ENCODE measurements around the gene PHLPP1. TPM values are rescaled to one million over a fixed set of nuclear protein-coding genes. Genes with fewer than 3 reads are reported as not detected.
A peak's percentile ranks its signal among the peaks of the same experiment; 100 is the strongest.
"Not testable (repeated sequence)": the region's sequence is repeated elsewhere in the genome, so short reads cannot be mapped to it uniquely, and the experiment has no call there.

Gene PHLPP1
- total and polyA plus RNA-seq, 2 donors: 3.2 to 4.5 TPM

DNA sequence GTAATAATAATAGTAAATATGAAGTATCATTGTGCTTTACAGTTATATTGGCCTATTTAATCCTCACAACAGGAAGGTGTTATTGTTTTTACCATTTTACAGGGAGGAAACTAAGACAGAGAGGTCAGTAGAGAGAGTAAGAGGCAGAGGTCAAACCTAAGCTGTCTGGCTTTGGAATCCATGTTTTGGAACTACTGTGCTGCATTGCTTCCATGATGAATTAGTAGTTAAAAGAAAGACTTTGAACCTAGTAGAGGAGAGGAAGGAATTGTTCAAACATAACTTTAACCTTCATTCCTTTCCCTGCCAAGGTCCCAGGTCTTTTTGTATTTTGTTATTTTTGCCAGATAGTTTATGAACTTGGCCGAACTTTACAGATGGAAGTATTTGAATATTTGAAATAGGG, 80.9 kb downstream of the PHLPP1 start:
- peaks cover 0 to under 1% of the 10 kb centered on the region in 2 donors for H3K4me1 ChIP-seq (ENCODE audit: control insufficient read depth in 2 of 2, insufficient read depth in 2 of 2, low read length in 2 of 2)
- no peaks in the 10 kb centered on the region for H3K36me3 ChIP-seq (ENCODE audit: control insufficient read depth in 2 of 2, insufficient read depth in 2 of 2, low read length in 1 of 2)
- DNase-seq (ENCODE audit: low read depth in 6 of 9, low spot score in 9 of 9): no peak
- no peaks in the 10 kb centered on the region for H3K27me3 ChIP-seq (ENCODE audit: control insufficient read depth in 2 of 2, insufficient read depth in 1 of 2, low read length in 1 of 2)
- H3K9me3 ChIP-seq (ENCODE audit: control insufficient read depth in 2 of 2, insufficient read depth in 1 of 2, low read length in 1 of 2): no peaks in the 10 kb centered on the region
- WGBS: 99% methylated on average over 1 of the region's 1 CpG
- H3K27ac ChIP-seq (ENCODE audit: low read depth in 1 of 2, low read length in 1 of 2): no peak overlapping the region
- H3K4me3 ChIP-seq (ENCODE audit: low read length in 2 of 2): no peak overlapping the region

DNA sequence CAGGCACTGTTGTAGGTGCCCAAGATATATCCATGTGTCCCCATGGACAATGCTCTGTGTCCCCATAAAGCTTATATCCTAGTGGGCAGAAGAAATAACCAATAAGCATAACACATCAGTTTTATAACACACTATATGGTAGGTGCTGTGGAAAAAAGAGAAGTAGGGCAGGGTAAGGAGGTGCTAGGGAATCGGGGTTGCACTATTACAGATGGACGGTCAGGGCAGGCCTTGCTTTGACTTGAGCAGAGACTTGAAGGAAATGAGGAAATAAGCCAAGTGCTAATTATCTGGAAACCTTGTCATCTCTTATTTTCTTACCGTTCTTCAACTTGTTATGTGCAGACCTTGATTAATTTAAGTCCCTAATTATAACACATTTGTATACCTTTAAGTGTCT, 82.0 kb downstream of the PHLPP1 start:
- 93% methylated on average over 3 of the region's 3 CpGs for whole genome bisulfite sequencing
- H3K4me3 ChIP-seq (ENCODE audit: low read length in 2 of 2): no peak overlapping the region
- no peak overlapping the region for H3K27ac ChIP-seq (ENCODE audit: low read depth in 1 of 2, low read length in 1 of 2)
- H3K4me1 ChIP-seq (ENCODE audit: control insufficient read depth in 2 of 2, insufficient read depth in 2 of 2, low read length in 2 of 2): no peaks in the 10 kb centered on the region
- H3K36me3 ChIP-seq (ENCODE audit: control insufficient read depth in 2 of 2, insufficient read depth in 2 of 2, low read length in 1 of 2): no peaks in the 10 kb centered on the region
- H3K9me3 ChIP-seq (ENCODE audit: control insufficient read depth in 2 of 2, insufficient read depth in 1 of 2, low read length in 1 of 2): no peaks in the 10 kb centered on the region
- H3K27me3 ChIP-seq (ENCODE audit: control insufficient read depth in 2 of 2, insufficient read depth in 1 of 2, low read length in 1 of 2): no peaks in the 10 kb centered on the region
- no peak for DNase-seq (ENCODE audit: low read depth in 6 of 9, low spot score in 9 of 9)

DNA sequence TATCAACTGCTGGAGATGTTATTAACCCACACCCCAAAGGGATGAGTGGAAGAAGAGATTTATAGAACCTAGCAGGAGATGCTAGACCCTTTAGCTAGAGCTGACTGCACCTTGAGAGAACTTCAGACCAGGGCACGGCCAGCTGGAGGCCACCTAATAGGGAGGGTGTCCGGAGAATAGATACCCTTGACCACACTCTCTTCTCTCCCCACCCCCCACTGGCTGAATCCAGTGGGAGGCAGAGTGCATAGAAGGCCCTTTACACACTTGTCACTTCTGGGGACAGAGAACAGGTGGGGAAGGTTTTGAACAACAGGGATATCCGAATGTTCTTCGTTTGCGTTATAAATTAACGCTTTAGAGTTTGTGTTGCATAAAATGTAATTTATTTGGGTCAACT, 84.6 kb downstream of the PHLPP1 start:
- WGBS: 92% methylated on average over 6 of the region's 6 CpGs

DNA sequence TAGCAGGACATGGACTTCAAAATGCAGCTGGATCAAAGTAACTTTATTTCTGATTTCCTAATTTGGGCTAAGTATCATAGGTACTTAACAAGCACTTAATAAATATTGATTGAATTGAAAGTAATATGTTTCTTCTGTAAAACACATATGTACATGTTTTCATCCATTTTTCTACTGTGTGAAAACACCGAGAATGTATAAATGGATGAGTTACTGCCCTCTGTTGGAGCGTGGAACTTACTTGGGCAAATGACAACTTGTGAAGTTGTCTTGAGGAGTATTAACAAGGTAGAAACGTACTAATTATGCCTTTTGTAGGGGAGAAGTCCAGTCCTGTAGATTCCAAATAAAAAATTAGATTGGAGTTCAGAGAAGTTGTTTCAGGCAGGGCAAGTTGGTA, 87.2 kb downstream of the PHLPP1 start:
- Histone ChIP-seq H3K9me3 (ENCODE audit: control insufficient read depth in 2 of 2, insufficient read depth in 1 of 2, low read length in 1 of 2) (no peaks in the 10 kb centered on the region), H3K4me3 (ENCODE audit: low read length in 2 of 2) (no peak overlapping the region), H3K27ac (ENCODE audit: low read depth in 1 of 2, low read length in 1 of 2) (no peak overlapping the region), H3K4me1 (ENCODE audit: control insufficient read depth in 2 of 2, insufficient read depth in 2 of 2, low read length in 2 of 2) (no peaks in the 10 kb centered on the region), H3K27me3 (ENCODE audit: control insufficient read depth in 2 of 2, insufficient read depth in 1 of 2, low read length in 1 of 2) (no peaks in the 10 kb centered on the region), H3K36me3 (ENCODE audit: control insufficient read depth in 2 of 2, insufficient read depth in 2 of 2, low read length in 1 of 2) (no peaks in the 10 kb centered on the region)
- peak in 1 of 9 donors; percentile 46 for DNase-seq (ENCODE audit: low read depth in 6 of 9, low spot score in 9 of 9)
- WGBS: 67% methylated on average over 3 of the region's 3 CpGs

More for the DNA sequence above, 84.6 kb downstream of the PHLPP1 start:
- Histone ChIP-seq H3K4me3 (ENCODE audit: low read length in 2 of 2) (no peak overlapping the region), H3K9me3 (ENCODE audit: control insufficient read depth in 2 of 2, insufficient read depth in 1 of 2, low read length in 1 of 2) (no peaks in the 10 kb centered on the region), H3K4me1 (ENCODE audit: control insufficient read depth in 2 of 2, insufficient read depth in 2 of 2, low read length in 2 of 2) (no peaks in the 10 kb centered on the region), H3K27ac (ENCODE audit: low read depth in 1 of 2, low read length in 1 of 2) (no peak overlapping the region), H3K27me3 (ENCODE audit: control insufficient read depth in 2 of 2, insufficient read depth in 1 of 2, low read length in 1 of 2) (no peaks in the 10 kb centered on the region), H3K36me3 (ENCODE audit: control insufficient read depth in 2 of 2, insufficient read depth in 2 of 2, low read length in 1 of 2) (no peaks in the 10 kb centered on the region)
- DNase-seq (ENCODE audit: low read depth in 6 of 9, low spot score in 9 of 9): no peak

DNA sequence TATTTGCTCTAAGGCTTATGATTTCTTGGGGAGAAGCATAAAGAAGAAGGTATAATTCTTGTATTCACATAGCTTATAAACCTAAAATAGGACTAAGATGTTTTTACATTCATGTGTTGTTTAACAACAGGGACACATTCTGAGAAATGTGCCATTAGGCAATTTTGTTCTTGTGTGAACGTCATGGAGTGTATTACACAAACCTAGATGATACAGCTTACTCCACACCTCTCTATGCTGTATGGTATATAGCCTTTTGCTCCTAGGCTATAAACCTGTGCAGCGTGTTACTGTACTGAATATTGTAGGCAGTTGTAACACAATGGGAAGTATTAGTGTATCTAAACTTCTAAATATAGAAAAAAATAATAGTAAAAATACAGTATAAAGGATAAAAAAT, 92.1 kb downstream of the PHLPP1 start:
- no peaks in the 10 kb centered on the region for H3K9me3 ChIP-seq (ENCODE audit: control insufficient read depth in 2 of 2, insufficient read depth in 1 of 2, low read length in 1 of 2)
- no peaks in the 10 kb centered on the region for H3K36me3 ChIP-seq (ENCODE audit: control insufficient read depth in 2 of 2, insufficient read depth in 2 of 2, low read length in 1 of 2)
- 99% methylated on average over 2 of the region's 2 CpGs for WGBS
- no peak overlapping the region for H3K27ac ChIP-seq (ENCODE audit: low read depth in 1 of 2, low read length in 1 of 2)
- DNase-seq (ENCODE audit: low read depth in 6 of 9, low spot score in 9 of 9): no peak
- H3K4me3 ChIP-seq (ENCODE audit: low read length in 2 of 2): no peak overlapping the region
- H3K4me1 ChIP-seq (ENCODE audit: control insufficient read depth in 2 of 2, insufficient read depth in 2 of 2, low read length in 2 of 2): no peaks in the 10 kb centered on the region
- no peaks in the 10 kb centered on the region for H3K27me3 ChIP-seq (ENCODE audit: control insufficient read depth in 2 of 2, insufficient read depth in 1 of 2, low read length in 1 of 2)

DNA sequence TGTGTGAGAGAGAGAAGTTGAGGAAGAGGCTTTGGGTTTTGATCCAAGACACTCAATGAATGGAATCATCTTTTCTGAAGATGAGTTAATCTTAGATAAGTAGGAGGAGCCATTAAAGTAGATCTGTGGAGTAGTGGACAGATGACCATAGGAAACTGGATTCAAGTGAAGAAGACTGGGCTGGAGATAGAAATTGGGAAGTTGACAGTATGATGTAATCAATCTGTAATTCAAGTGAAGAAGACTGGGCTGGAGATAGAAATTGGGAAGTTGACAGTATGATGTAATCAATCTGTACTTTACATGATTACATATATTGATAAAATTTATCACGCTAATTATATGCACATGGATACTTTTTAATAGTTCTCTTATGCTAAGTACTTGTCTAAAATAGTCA, 92.8 kb downstream of the PHLPP1 start:
- no peak overlapping the region for H3K27ac ChIP-seq (ENCODE audit: low read depth in 1 of 2, low read length in 1 of 2)
- WGBS: 97% methylated on average over 1 of the region's 1 CpG

DNA sequence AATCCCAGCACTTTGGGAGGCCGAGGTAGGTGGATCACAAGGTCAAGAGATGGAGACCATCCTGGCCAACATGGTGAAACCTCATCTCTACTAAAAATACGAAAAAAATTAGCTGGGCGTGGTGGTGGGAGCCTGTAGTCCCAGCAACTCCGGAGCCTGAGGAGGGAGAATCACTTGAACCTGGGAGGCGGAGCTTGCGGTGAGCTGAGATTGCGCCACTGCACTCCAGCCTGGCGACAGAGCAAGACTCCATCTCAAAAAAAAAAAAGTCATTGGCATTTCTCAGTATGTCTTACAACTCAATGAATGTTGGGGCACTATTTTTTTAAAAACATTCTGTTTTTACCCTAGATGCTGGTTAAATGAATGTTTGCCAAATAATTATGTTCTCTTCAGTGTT, 94.1 kb downstream of the PHLPP1 start:
- not testable (repeated sequence) for H3K4me3 ChIP-seq (ENCODE audit: low read length in 2 of 2); H3K9me3 ChIP-seq (ENCODE audit: control insufficient read depth in 2 of 2, insufficient read depth in 1 of 2, low read length in 1 of 2); H3K4me1 ChIP-seq (ENCODE audit: control insufficient read depth in 2 of 2, insufficient read depth in 2 of 2, low read length in 2 of 2); H3K36me3 ChIP-seq (ENCODE audit: control insufficient read depth in 2 of 2, insufficient read depth in 2 of 2, low read length in 1 of 2); H3K27ac ChIP-seq (ENCODE audit: low read depth in 1 of 2, low read length in 1 of 2); H3K27me3 ChIP-seq (ENCODE audit: control insufficient read depth in 2 of 2, insufficient read depth in 1 of 2, low read length in 1 of 2); DNase-seq (ENCODE audit: low read depth in 6 of 9, low spot score in 9 of 9)
- WGBS: 96% methylated on average over 8 of the region's 8 CpGs

More for the DNA sequence above, 92.8 kb downstream of the PHLPP1 start:
- Histone ChIP-seq H3K36me3 (ENCODE audit: control insufficient read depth in 2 of 2, insufficient read depth in 2 of 2, low read length in 1 of 2) (no peaks in the 10 kb centered on the region), H3K4me1 (ENCODE audit: control insufficient read depth in 2 of 2, insufficient read depth in 2 of 2, low read length in 2 of 2) (peaks cover 0 to 2% of the 10 kb centered on the region in 2 donors), H3K27me3 (ENCODE audit: control insufficient read depth in 2 of 2, insufficient read depth in 1 of 2, low read length in 1 of 2) (no peaks in the 10 kb centered on the region), H3K4me3 (ENCODE audit: low read length in 2 of 2) (no peak overlapping the region), H3K9me3 (ENCODE audit: control insufficient read depth in 2 of 2, insufficient read depth in 1 of 2, low read length in 1 of 2) (no peaks in the 10 kb centered on the region)
- DNase-seq (ENCODE audit: low read depth in 6 of 9, low spot score in 9 of 9): no peak

DNA sequence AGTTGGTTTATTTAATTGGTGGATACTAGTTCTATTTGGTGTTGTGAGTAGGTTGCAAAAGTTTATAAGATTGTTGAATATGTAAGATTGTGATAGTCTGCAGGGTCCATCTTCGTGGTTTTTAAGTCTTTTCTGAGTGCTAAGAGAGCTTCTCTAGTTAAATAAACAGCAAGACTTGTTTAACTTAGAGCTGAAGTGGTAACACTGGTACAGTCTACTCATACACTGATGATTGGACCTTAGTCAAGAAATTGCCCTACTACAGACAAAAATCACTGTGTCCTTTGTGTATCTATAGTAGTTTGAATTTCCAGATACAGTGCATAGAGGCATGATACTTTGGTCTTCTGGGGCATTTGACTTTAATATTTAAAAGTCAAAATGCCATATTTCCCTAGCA, 94.6 kb downstream of the PHLPP1 start:
- 97% methylated on average over 1 of the region's 1 CpG for WGBS

DNA sequence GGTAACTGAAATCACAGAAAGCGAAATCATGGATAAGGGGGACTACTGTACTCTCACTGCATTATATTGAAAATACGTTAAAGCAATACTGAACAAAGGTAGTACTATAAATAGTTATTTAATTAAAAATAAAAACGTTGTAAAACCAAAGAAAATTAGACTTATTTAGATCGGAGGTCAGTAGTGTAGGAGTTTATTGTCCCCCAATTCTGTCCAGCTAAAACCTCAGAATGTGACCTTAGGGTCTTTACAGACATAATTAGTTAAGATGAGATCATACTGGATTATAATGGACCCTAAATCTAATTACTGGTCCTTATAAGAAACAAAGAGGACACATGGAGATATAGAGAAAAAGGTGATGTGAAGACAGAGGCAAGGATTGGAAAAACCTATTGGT, 95.3 kb downstream of the PHLPP1 start:
- Histone ChIP-seq H3K36me3 (ENCODE audit: control insufficient read depth in 2 of 2, insufficient read depth in 2 of 2, low read length in 1 of 2) (no peaks in the 10 kb centered on the region), H3K27ac (ENCODE audit: low read depth in 1 of 2, low read length in 1 of 2) (no peak overlapping the region), H3K4me3 (ENCODE audit: low read length in 2 of 2) (no peak overlapping the region), H3K4me1 (ENCODE audit: control insufficient read depth in 2 of 2, insufficient read depth in 2 of 2, low read length in 2 of 2) (peaks cover 0 to 11% of the 10 kb centered on the region in 2 donors), H3K27me3 (ENCODE audit: control insufficient read depth in 2 of 2, insufficient read depth in 1 of 2, low read length in 1 of 2) (no peaks in the 10 kb centered on the region), H3K9me3 (ENCODE audit: control insufficient read depth in 2 of 2, insufficient read depth in 1 of 2, low read length in 1 of 2) (no peaks in the 10 kb centered on the region)
- WGBS: 96% methylated on average over 4 of the region's 4 CpGs
- DNase-seq (ENCODE audit: low read depth in 6 of 9, low spot score in 9 of 9): no peak

More for the DNA sequence above, 94.6 kb downstream of the PHLPP1 start:
- Histone ChIP-seq H3K27ac (ENCODE audit: low read depth in 1 of 2, low read length in 1 of 2) (no peak overlapping the region), H3K9me3 (ENCODE audit: control insufficient read depth in 2 of 2, insufficient read depth in 1 of 2, low read length in 1 of 2) (no peaks in the 10 kb centered on the region), H3K36me3 (ENCODE audit: control insufficient read depth in 2 of 2, insufficient read depth in 2 of 2, low read length in 1 of 2) (no peaks in the 10 kb centered on the region), H3K4me3 (ENCODE audit: low read length in 2 of 2) (no peak overlapping the region), H3K27me3 (ENCODE audit: control insufficient read depth in 2 of 2, insufficient read depth in 1 of 2, low read length in 1 of 2) (no peaks in the 10 kb centered on the region), H3K4me1 (ENCODE audit: control insufficient read depth in 2 of 2, insufficient read depth in 2 of 2, low read length in 2 of 2) (peaks cover 0 to 7% of the 10 kb centered on the region in 2 donors)
- DNase-seq (ENCODE audit: low read depth in 6 of 9, low spot score in 9 of 9): no peak

DNA sequence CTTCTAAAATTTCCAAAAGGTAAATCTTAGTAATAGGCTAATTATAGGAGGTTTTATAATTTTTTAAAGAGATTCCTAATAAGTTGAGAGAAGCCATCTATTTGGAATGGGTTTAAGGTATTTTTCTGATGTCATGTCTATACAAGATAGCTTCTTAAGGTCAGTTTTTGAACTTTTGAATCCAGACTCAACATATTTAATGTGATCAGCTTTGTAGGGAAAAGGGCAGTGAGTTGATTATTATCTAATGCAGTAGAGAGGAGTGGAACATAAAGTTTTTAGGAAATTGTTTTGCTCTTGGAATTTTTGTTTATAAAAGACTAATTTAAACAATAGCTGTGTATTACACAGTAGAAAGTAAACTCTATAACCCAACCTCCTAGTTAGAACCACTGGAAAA, 96.3 kb downstream of the PHLPP1 start:
- no peak overlapping the region for H3K27ac ChIP-seq (ENCODE audit: low read depth in 1 of 2, low read length in 1 of 2)

More for the DNA sequence above, 96.3 kb downstream of the PHLPP1 start:
- no peak for DNase-seq (ENCODE audit: low read depth in 6 of 9, low spot score in 9 of 9)
- Histone ChIP-seq H3K27me3 (ENCODE audit: control insufficient read depth in 2 of 2, insufficient read depth in 1 of 2, low read length in 1 of 2) (no peaks in the 10 kb centered on the region), H3K4me1 (ENCODE audit: control insufficient read depth in 2 of 2, insufficient read depth in 2 of 2, low read length in 2 of 2) (peaks cover 0 to 11% of the 10 kb centered on the region in 2 donors), H3K36me3 (ENCODE audit: control insufficient read depth in 2 of 2, insufficient read depth in 2 of 2, low read length in 1 of 2) (no peaks in the 10 kb centered on the region), H3K9me3 (ENCODE audit: control insufficient read depth in 2 of 2, insufficient read depth in 1 of 2, low read length in 1 of 2) (no peaks in the 10 kb centered on the region), H3K4me3 (ENCODE audit: low read length in 2 of 2) (no peak overlapping the region)
